Endodermal cell (in vitro differentiated cells): Measurements from ENCODE around the gene ACOX3. TPM values are rescaled to one million over a fixed set of nuclear protein-coding genes. Genes with fewer than 3 reads are reported as not detected.
A peak's percentile ranks its signal among the peaks of the same experiment; 100 is the strongest.

Experiments used
- DNase-seq: peaks from one replicate; pipeline ENCODE4 v3.0.0-alpha.2; 2017
- H3K27ac ChIP-seq: 2 replicates; pipeline ENCODE4 v1.5.1; 2013; ENCODE audit warnings: mild to moderate bottlenecking, low read depth, low read length, moderate library complexity
- H3K27me3 ChIP-seq: 2 replicates; pipeline ENCODE4 v1.6.1; 2013; ENCODE audit warnings: mild to moderate bottlenecking, low read length, moderate library complexity; ENCODE audit not compliant: insufficient read depth, control insufficient read depth, poor library complexity, severe bottlenecking
- H3K36me3 ChIP-seq: 2 replicates; pipeline ENCODE4 v1.7.0; 2013; ENCODE audit warnings: mild to moderate bottlenecking, low read length, moderate library complexity; ENCODE audit not compliant: control insufficient read depth, insufficient read depth
- H3K4me1 ChIP-seq: one replicate; pipeline ENCODE4 v1.7.0; 2013; ENCODE audit warnings: low read length; ENCODE audit not compliant: control insufficient read depth, insufficient read depth
- H3K4me3 ChIP-seq: 2 replicates; pipeline ENCODE4 v1.5.1; 2013; ENCODE audit warnings: mild to moderate bottlenecking, low read length, moderate library complexity
- H3K9ac ChIP-seq: 2 replicates; pipeline ENCODE4 v1.6.1; 2013; ENCODE audit warnings: mild to moderate bottlenecking, low read length, moderate library complexity; ENCODE audit not compliant: poor library complexity, severe bottlenecking; ENCODE audit errors: extremely low read depth
- H3K9me3 ChIP-seq: 2 replicates; pipeline ENCODE4 v1.6.1; 2013; ENCODE audit warnings: mild to moderate bottlenecking, low read length, moderate library complexity; ENCODE audit not compliant: control insufficient read depth
- H3K27ac Mint-ChIP-seq: 2 replicates; pipeline ENCODE4 v1.8.0; 2020; ENCODE audit warnings: mixed read lengths
- H3K27me3 Mint-ChIP-seq: 2 replicates; pipeline ENCODE4 v1.8.0; 2021; ENCODE audit warnings: mild to moderate bottlenecking, mixed read lengths; ENCODE audit not compliant: insufficient read depth
- H3K36me3 Mint-ChIP-seq: 2 replicates; pipeline ENCODE4 v1.8.0; 2020; ENCODE audit warnings: low read depth, mixed read lengths
- H3K4me1 Mint-ChIP-seq: 2 replicates; pipeline ENCODE4 v1.8.0; 2020; ENCODE audit warnings: mixed read lengths
- H3K4me3 Mint-ChIP-seq: 2 replicates; pipeline ENCODE4 v1.8.0; 2020; ENCODE audit warnings: mild to moderate bottlenecking, moderate library complexity, mixed read lengths
- H3K9me3 Mint-ChIP-seq: 2 replicates; pipeline ENCODE4 v1.8.0; 2020; ENCODE audit warnings: mild to moderate bottlenecking, mixed read lengths
- CTCF ChIP-seq: fragments of 200-600 bp; sonication (generic); conservative IDR thresholded peaks from 2 replicates; pipeline ENCODE4 v1.5.0; 2021; ENCODE audit warnings: antibody characterized with exemption, mild to moderate bottlenecking
- WGBS, 2 experiments: methylation state at CpG; one replicate each; pipeline versions ENCODE4 v1.1.5 to v1.1.7; 2013; ENCODE audit warnings: missing lambda C conversion rate in 2 of 2, mixed read lengths in 1 of 2; ENCODE audit not compliant: insufficient coverage in 1 of 2, insufficient read length in 1 of 2; 5-methylcytosine and 5-hydroxymethylcytosine counted together
- total RNA-seq, 2 donors: library from RNA; stranded (reverse); fragmentation: NEBNext Ultra II Directional in 1 of 2; extraction: Animal tissue kit (Norgen Biotek cat#: 25700) in 1 of 2; gene quantifications; 2 replicates in 1 of 2; 3 replicates in 1 of 2; pipeline ENCODE4 v1.2.1, GENCODE V29; 2021

ACOX3 gene
- total RNA-seq, 2 donors from 2014 or later = 55.1 to 146 TPM

GRCh38 chr4:8352368-8353157 lies 88.0 kb downstream of the ACOX3 start:
- Histone ChIP-seq H3K9ac (no peak overlapping the region), H3K27ac (no peak overlapping the region), H3K4me1 (no peaks in the 10 kb centered on the region), H3K27me3 (no peaks in the 10 kb centered on the region), H3K4me3 (no peak overlapping the region), H3K36me3 (no peaks in the 10 kb centered on the region), H3K9me3 (no peaks in the 10 kb centered on the region)
- H3K27me3 Mint-ChIP-seq = peaks cover 6% of the 10 kb centered on the region
- no peak overlapping the region for H3K27ac Mint-ChIP-seq
- no peak overlapping the region for H3K4me3 Mint-ChIP-seq
- no peaks in the 10 kb centered on the region for H3K36me3 Mint-ChIP-seq
- H3K9me3 Mint-ChIP-seq = no peaks in the 10 kb centered on the region
- DNase-seq = peak; percentile 52
- peaks cover 7% of the 10 kb centered on the region for H3K4me1 Mint-ChIP-seq
- no peak for TF ChIP-seq CTCF
- 75 to 79% methylated on average over 14 to 20 of the region's 20 CpGs for WGBS, 2 experiments

GRCh38 chr4:8351931-8352367 lies 88.6 kb downstream of the ACOX3 start:
- Mint-ChIP-seq H3K27ac (no peak overlapping the region), H3K36me3 (no peaks in the 10 kb centered on the region), H3K4me1 (peaks cover 6% of the 10 kb centered on the region), H3K4me3 (no peak overlapping the region), H3K27me3 (peaks cover 6% of the 10 kb centered on the region), H3K9me3 (no peaks in the 10 kb centered on the region)
- 88 to 95% methylated on average over 5 to 8 of the region's 8 CpGs for WGBS, 2 experiments
- Histone ChIP-seq H3K36me3 (no peaks in the 10 kb centered on the region), H3K27ac (no peak overlapping the region), H3K4me1 (no peaks in the 10 kb centered on the region), H3K9me3 (no peaks in the 10 kb centered on the region), H3K4me3 (no peak overlapping the region), H3K9ac (no peak overlapping the region), H3K27me3 (no peaks in the 10 kb centered on the region)
- DNase-seq = no peak
- TF ChIP-seq CTCF = no peak

- Mint-ChIP-seq H3K4me3 (no peak overlapping the region), H3K36me3 (no peaks in the 10 kb centered on the region), H3K9me3 (no peaks in the 10 kb centered on the region), H3K27ac (no peak overlapping the region), H3K4me1 (peaks cover 6% of the 10 kb centered on the region), H3K27me3 (peaks cover 6% of the 10 kb centered on the region)
- H3K4me1 ChIP-seq = no peaks in the 10 kb centered on the region
- 88 to 92% methylated on average over 11 to 19 of the region's 19 CpGs for WGBS, 2 experiments
- no peak overlapping the region for H3K4me3 ChIP-seq
- DNase-seq = peak; percentile 49
- H3K27me3 ChIP-seq = no peaks in the 10 kb centered on the region
- H3K9ac ChIP-seq = no peak overlapping the region
- H3K27ac ChIP-seq = no peak overlapping the region
- H3K36me3 ChIP-seq = no peaks in the 10 kb centered on the region
- no peaks in the 10 kb centered on the region for H3K9me3 ChIP-seq
- TF ChIP-seq CTCF = no peak
These were observed 89.6 kb downstream of the ACOX3 start for GRCh38 chr4:8350841-8351461.
